Kidney (tissue), 14 donors: ENCODE results near the gene PRR36. TPM values are rescaled to one million over a fixed set of nuclear protein-coding genes. Genes with fewer than 3 reads are reported as not detected.
"Not testable (repeated sequence)": the region's sequence is repeated elsewhere in the genome, so short reads cannot be mapped to it uniquely, and the experiment has no call there.

ENCODE experiments used
- DNase-seq, 5 donors: peaks; one replicate each; pipeline ENCODE4 v3.0.0-alpha.2; 2013 to 2020
- FAIRE-seq: peaks from 2 replicates; lab custom pipeline; 2012; peaks lifted over from hg19 to GRCh38; lab: Jason Lieb, UNC
- H3K27ac ChIP-seq, 2 donors: one replicate each; pipeline ENCODE4 v1.7.0; 2013; ENCODE audit warnings: low read depth in 2 of 2, low read length in 2 of 2, inconsistent platforms in 1 of 2
- H3K27me3 ChIP-seq: one replicate; pipeline ENCODE4 v1.7.1; 2013; ENCODE audit warnings: low read length, inconsistent platforms; ENCODE audit not compliant: control insufficient read depth, insufficient read depth
- H3K36me3 ChIP-seq, 3 donors: one replicate each; pipeline versions ENCODE4 v1.7.0 to v1.7.1; 2013; ENCODE audit warnings: low read length in 3 of 3, control low read depth in 1 of 3, inconsistent platforms in 1 of 3; ENCODE audit not compliant: insufficient read depth in 3 of 3, control insufficient read depth in 2 of 3
- H3K4me1 ChIP-seq, 3 donors: one replicate each; pipeline versions ENCODE4 v1.7.0 to v1.7.1; 2013; ENCODE audit warnings: low read length in 3 of 3, inconsistent platforms in 1 of 3, low read depth in 1 of 3; ENCODE audit not compliant: control insufficient read depth in 2 of 3, insufficient read depth in 2 of 3
- H3K4me3 ChIP-seq, 3 donors: one replicate each; pipeline versions ENCODE4 v1.7.0 to v1.8.1; 2013; ENCODE audit warnings: low read length in 3 of 3, control low read depth in 1 of 3, inconsistent platforms in 1 of 3
- H3K9ac ChIP-seq, 3 donors: one replicate each; pipeline versions ENCODE4 v1.7.0 to v1.7.1; 2013; ENCODE audit warnings: low read length in 3 of 3, control low read depth in 1 of 3, inconsistent platforms in 1 of 3
- H3K9me3 ChIP-seq, 3 donors: one replicate each; pipeline versions ENCODE4 v1.7.0 to v1.7.1; 2013; ENCODE audit warnings: low read length in 3 of 3, control low read depth in 1 of 3, inconsistent platforms in 1 of 3; ENCODE audit not compliant: control insufficient read depth in 2 of 3, insufficient read depth in 1 of 3
- intact Hi-C: fragments of 100-400 bp; cut with DNase I; formaldehyde crosslinking; loops from one replicate; pipeline ENCODE4 v1.11.1; 2022
- polyA plus RNA-seq: library from polyadenylated mRNA; stranded (reverse); fragments of 350-450 nt; fragmentation: Illumina TruSeq; extraction: RNeasy Lipid Tissue Mini Kit (QIAGEN cat#74804); gene quantifications from one replicate; pipeline ENCODE4 v1.2.3, GENCODE V29; 2014; ENCODE audit warnings: low read depth, low replicate concordance; ENCODE audit not compliant: insufficient read depth
- total RNA-seq: library from RNA; stranded (reverse); fragmentation: NEBNext Ultra II Directional; extraction: Animal tissue kit (Norgen Biotek cat#: 25700); gene quantifications from one replicate; pipeline ENCODE4 v1.2.1, GENCODE V29; 2021
- TF ChIP-seq, protein P1 (sequence below): IDR thresholded peaks from 3 replicates; pipeline ENCODE4 v1.5.1; 2012; ENCODE audit warnings: mild to moderate bottlenecking, moderate library complexity, borderline replicate concordance; ENCODE audit not compliant: insufficient read depth; ENCODE audit errors: extremely low read depth
- donor health status: control.
- donor health status: control.
- donor health status: control.
- donor health status: control.
- donor health status: control.
- donor health status: DM: yes; HTN: yes; CAD: no.
- donor health status: Normal renal cell carcinoma (clear cell type).

The PRR36 gene
- total and polyA plus RNA-seq, 2 donors from 2014 or later: 1.1 to 4.2 TPM

- H3K27ac ChIP-seq: no peak overlapping the region
- TF ChIP-seq, protein P1, sequence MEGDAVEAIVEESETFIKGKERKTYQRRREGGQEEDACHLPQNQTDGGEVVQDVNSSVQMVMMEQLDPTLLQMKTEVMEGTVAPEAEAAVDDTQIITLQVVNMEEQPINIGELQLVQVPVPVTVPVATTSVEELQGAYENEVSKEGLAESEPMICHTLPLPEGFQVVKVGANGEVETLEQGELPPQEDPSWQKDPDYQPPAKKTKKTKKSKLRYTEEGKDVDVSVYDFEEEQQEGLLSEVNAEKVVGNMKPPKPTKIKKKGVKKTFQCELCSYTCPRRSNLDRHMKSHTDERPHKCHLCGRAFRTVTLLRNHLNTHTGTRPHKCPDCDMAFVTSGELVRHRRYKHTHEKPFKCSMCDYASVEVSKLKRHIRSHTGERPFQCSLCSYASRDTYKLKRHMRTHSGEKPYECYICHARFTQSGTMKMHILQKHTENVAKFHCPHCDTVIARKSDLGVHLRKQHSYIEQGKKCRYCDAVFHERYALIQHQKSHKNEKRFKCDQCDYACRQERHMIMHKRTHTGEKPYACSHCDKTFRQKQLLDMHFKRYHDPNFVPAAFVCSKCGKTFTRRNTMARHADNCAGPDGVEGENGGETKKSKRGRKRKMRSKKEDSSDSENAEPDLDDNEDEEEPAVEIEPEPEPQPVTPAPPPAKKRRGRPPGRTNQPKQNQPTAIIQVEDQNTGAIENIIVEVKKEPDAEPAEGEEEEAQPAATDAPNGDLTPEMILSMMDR: no peak
- H3K9ac ChIP-seq: no peak overlapping the region
- no peak overlapping the region for H3K4me3 ChIP-seq
- intact Hi-C loops: no loop called here
- no peaks in the 10 kb centered on the region for H3K9me3 ChIP-seq
- H3K4me1 ChIP-seq: peaks cover 0 to 3% (median 0%) of the 10 kb centered on the region in 3 donors
- no peak for FAIRE-seq
- no peaks in the 10 kb centered on the region for H3K27me3 ChIP-seq
- DNase-seq: peak in 1 of 5 donors; percentile 50
- H3K36me3 ChIP-seq: no peaks in the 10 kb centered on the region
Observed at GRCh38 chr19:7859831-7860713, 14.1 kb downstream of the PRR36 start.

DNA sequence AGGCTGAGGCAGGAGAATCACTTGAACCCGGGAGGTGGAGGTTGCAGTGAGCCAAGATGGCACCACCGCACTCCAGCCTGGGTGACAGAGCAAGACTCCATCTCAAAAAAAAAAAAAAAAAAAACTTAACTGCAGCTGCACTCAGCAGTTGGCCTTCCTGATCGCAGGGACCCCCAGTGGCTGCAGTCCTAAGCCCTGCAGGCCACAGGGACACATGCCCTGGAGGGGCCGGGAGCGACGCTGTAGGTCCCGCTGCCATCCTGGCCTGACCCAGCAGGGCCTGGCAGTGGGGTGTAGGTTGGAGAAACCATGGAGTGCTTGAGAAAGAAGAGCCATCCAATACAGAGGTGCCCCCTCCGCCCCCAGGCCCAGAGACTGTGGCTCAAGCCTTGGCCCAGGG lies 15.1 kb downstream of the PRR36 start:
- not testable (repeated sequence) for H3K27me3 ChIP-seq, FAIRE-seq

GRCh38 chr19:7858109-7858770 lies 15.9 kb downstream of the PRR36 start:
- peak in 4 of 5 donors; percentile 56 to 84 (median 66) for DNase-seq
- intact Hi-C loops: no loop called here
- no peak for FAIRE-seq

More for the DNA sequence above, 15.1 kb downstream of the PRR36 start:
- H3K9ac ChIP-seq, H3K9me3 ChIP-seq, H3K36me3 ChIP-seq, intact Hi-C loops, H3K4me1 ChIP-seq, H3K27ac ChIP-seq, H3K4me3 ChIP-seq: not testable (repeated sequence)
- DNase-seq: peak in 1 of 5 donors; percentile 45

More at GRCh38 chr19:7858109-7858770, 15.9 kb downstream of the PRR36 start:
- Histone ChIP-seq H3K4me3 (no peak overlapping the region), H3K27me3 (no peaks in the 10 kb centered on the region), H3K9me3 (no peaks in the 10 kb centered on the region), H3K4me1 (peaks cover 0 to 3% (median 0%) of the 10 kb centered on the region in 3 donors), H3K9ac (no peak overlapping the region), H3K27ac (no peak overlapping the region), H3K36me3 (no peaks in the 10 kb centered on the region)
- TF ChIP-seq, protein P1: no peak
